Hepatocyte (in vitro differentiated cells): ENCODE results near the gene NKAIN2.

Experiments
- CTCF ChIP-seq: fragments of 200-600 bp; sonication (generic); IDR thresholded peaks from 2 replicates; pipeline ENCODE4 v1.5.1; 2016; ENCODE audit warnings: antibody characterized with exemption, mild to moderate bottlenecking; ENCODE audit not compliant: poor library complexity
- EZH2phosphoT487 ChIP-seq: fragments of 200-600 bp; sonication (generic); IDR thresholded peaks from one replicate; pipeline ENCODE4 v1.6.1; 2018; ENCODE audit warnings: antibody characterized with exemption, mild to moderate bottlenecking, low read depth, moderate library complexity; ENCODE audit not compliant: unreplicated experiment, severe bottlenecking

DNA sequence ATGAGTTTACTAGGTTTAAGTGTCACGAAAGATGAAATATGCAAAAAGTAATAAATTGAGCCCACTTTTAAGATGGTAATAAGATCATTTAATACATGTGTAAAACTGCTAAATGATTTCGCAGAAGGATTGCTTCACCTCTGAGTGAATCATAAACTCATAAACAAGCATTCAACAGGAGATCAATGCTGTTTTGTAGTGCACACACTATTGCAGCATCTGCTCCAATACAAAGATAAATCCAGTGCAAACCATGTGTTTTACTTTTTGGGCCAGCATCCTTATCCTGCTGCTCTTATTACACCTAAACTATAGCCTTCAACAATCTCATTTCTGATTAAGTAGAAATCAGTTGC is 400.1 kb downstream of the NKAIN2 start:
- TF ChIP-seq CTCF (no peak), EZH2phosphoT487 (no peak)
